ENCODE measurements around the gene PRKCZ. TPM values are rescaled to one million over a fixed set of nuclear protein-coding genes. Genes with fewer than 3 reads are reported as not detected.

The PRKCZ gene
- polyA plus RNA-seq, 4 donors: 28.9 to 36.1 (median 33.0) TPM

- DNase-seq (ENCODE audit: low read depth in 4 of 4, low spot score in 2 of 4): no peak
These were observed 121.8 kb downstream of the PRKCZ start for GRCh38 chr1:2172012-2172411.

GRCh38 chr1:2172551-2173146 lies 122.4 kb downstream of the PRKCZ start:
- no peak for DNase-seq (ENCODE audit: low read depth in 4 of 4, low spot score in 2 of 4)

GRCh38 chr1:2173546-2174347 lies 123.5 kb downstream of the PRKCZ start:
- no peak for DNase-seq (ENCODE audit: low read depth in 4 of 4, low spot score in 2 of 4)

- DNase-seq (ENCODE audit: low read depth in 4 of 4, low spot score in 2 of 4): no peak
These were observed 124.3 kb downstream of the PRKCZ start for GRCh38 chr1:2174348-2175054.

GRCh38 chr1:2175055-2175414 lies 124.8 kb downstream of the PRKCZ start:
- no peak for DNase-seq (ENCODE audit: low read depth in 4 of 4, low spot score in 2 of 4)

- no peak for DNase-seq (ENCODE audit: low read depth in 4 of 4, low spot score in 2 of 4)
These were observed 125.7 kb downstream of the PRKCZ start for GRCh38 chr1:2175681-2176454.

GRCh38 chr1:2176615-2177014 lies 126.4 kb downstream of the PRKCZ start:
- DNase-seq (ENCODE audit: low read depth in 4 of 4, low spot score in 2 of 4): no peak

GRCh38 chr1:2177541-2177940 lies 127.3 kb downstream of the PRKCZ start:
- DNase-seq (ENCODE audit: low read depth in 4 of 4, low spot score in 2 of 4): no peak

- no peak for DNase-seq (ENCODE audit: low read depth in 4 of 4, low spot score in 2 of 4)
These were observed 127.8 kb downstream of the PRKCZ start for GRCh38 chr1:2177946-2178538.

- DNase-seq (ENCODE audit: low read depth in 4 of 4, low spot score in 2 of 4): no peak
These were observed 128.7 kb downstream of the PRKCZ start for GRCh38 chr1:2178875-2179274.

GRCh38 chr1:2179283-2180013 lies 129.2 kb downstream of the PRKCZ start:
- no peak for DNase-seq (ENCODE audit: low read depth in 4 of 4, low spot score in 2 of 4)

GRCh38 chr1:2180297-2181245 lies 130.4 kb downstream of the PRKCZ start:
- no peak for DNase-seq (ENCODE audit: low read depth in 4 of 4, low spot score in 2 of 4)

- DNase-seq (ENCODE audit: low read depth in 4 of 4, low spot score in 2 of 4): no peak
These were observed 131.1 kb downstream of the PRKCZ start for GRCh38 chr1:2181271-2181670.

- DNase-seq (ENCODE audit: low read depth in 4 of 4, low spot score in 2 of 4): no peak
These were observed 131.5 kb downstream of the PRKCZ start for GRCh38 chr1:2181752-2182151.

- DNase-seq (ENCODE audit: low read depth in 4 of 4, low spot score in 2 of 4): no peak
These were observed 132.2 kb downstream of the PRKCZ start for GRCh38 chr1:2182376-2182775.

- DNase-seq (ENCODE audit: low read depth in 4 of 4, low spot score in 2 of 4): no peak
These were observed 133.7 kb downstream of the PRKCZ start for GRCh38 chr1:2183937-2184334.

GRCh38 chr1:2184531-2184930 lies 134.3 kb downstream of the PRKCZ start:
- DNase-seq (ENCODE audit: low read depth in 4 of 4, low spot score in 2 of 4): no peak

- no peak for DNase-seq (ENCODE audit: low read depth in 4 of 4, low spot score in 2 of 4)
These were observed 134.7 kb downstream of the PRKCZ start for GRCh38 chr1:2184934-2185333.

All from left renal cortex interstitium (tissue), 4 donors.